Transverse colon (tissue), 4 donors: ENCODE data around the gene TMEM9. TPM values are rescaled to one million over a fixed set of nuclear protein-coding genes. Genes with fewer than 3 reads are reported as not detected.

Source experiments
- DNase-seq: peaks from one replicate; pipeline ENCODE4 v3.0.0-alpha.2; 2019
- H3K27ac ChIP-seq, 4 donors: fragments of 200-600 bp; sonication (generic); 2 replicates each; pipeline ENCODE4 v1.5.1; 2016 to 2018; ENCODE audit warnings: inconsistent platforms in 4 of 4
- H3K27me3 ChIP-seq: fragments of 200-600 bp; sonication (generic); 2 replicates; pipeline ENCODE4 v1.5.1; 2017; ENCODE audit warnings: inconsistent platforms
- H3K36me3 ChIP-seq, 4 donors: fragments of 200-600 bp; sonication (generic); 2 replicates each; pipeline ENCODE4 v1.5.1; 2017 to 2019; ENCODE audit warnings: inconsistent platforms in 4 of 4
- H3K4me1 ChIP-seq, 4 donors: fragments of 200-600 bp; sonication (generic); 2 replicates each; pipeline ENCODE4 v1.5.1; 2017 to 2020; ENCODE audit warnings: inconsistent platforms in 4 of 4
- H3K4me3 ChIP-seq, 4 donors: fragments of 200-600 bp; sonication (generic); 1 replicate in 1 of 4; 2 replicates in 3 of 4; pipeline versions ENCODE4 v1.5.1 to v1.6.1; 2017 to 2019; ENCODE audit warnings: inconsistent platforms in 4 of 4
- H3K9me3 ChIP-seq, 2 donors: fragments of 200-600 bp; sonication (generic); 2 replicates each; pipeline ENCODE4 v1.5.1; 2017 to 2019; ENCODE audit warnings: inconsistent platforms in 2 of 2
- EP300 ChIP-seq: sonication (generic); formaldehyde crosslinking; IDR thresholded peaks from one replicate; pipeline ENCODE4 v1.6.1; 2017; ENCODE audit warnings: antibody characterized with exemption, low read depth
- POLR2A ChIP-seq: fragments of 450-650 bp; IDR thresholded peaks from one replicate; pipeline ENCODE4 v1.6.1; 2016; ENCODE audit warnings: antibody characterized with exemption, mild to moderate bottlenecking, moderate library complexity
- POLR2AphosphoS5 ChIP-seq, 3 donors: sonication (generic); formaldehyde crosslinking; IDR thresholded peaks; one replicate each; pipeline ENCODE4 v1.6.1; 2016; ENCODE audit warnings: antibody characterized with exemption in 3 of 3
- WGBS, 2 donors: methylation state at CpG; one replicate each; pipeline ENCODE4 v1.1.5; 2018; ENCODE audit warnings: low coverage in 1 of 2; 5-methylcytosine and 5-hydroxymethylcytosine counted together
- in situ Hi-C, 4 donors: fragments of 200-750 bp; cut with MboI; loops; one replicate each; pipeline versions ENCODE4 v1.15.0 to v1.15.1; 2017; ENCODE audit warnings: low sequenced_read_pairs in 3 of 4, low pct_ligation_motif_present in 1 of 4, low pct_unique_long_range_greater_than_20kb in 1 of 4
- intact Hi-C: fragments of 100-400 bp; cut with DNase I; formaldehyde crosslinking; loops from one replicate; pipeline ENCODE4 v1.15.1; 2023; ENCODE audit warnings: low total_unique reads
- total RNA-seq, 4 donors: library from RNA; depleted of rRNA; stranded (reverse); fragments of >200 nt; gene quantifications; one replicate each; pipeline ENCODE4 v1.1.0, GENCODE V29; 2016
- TF ChIP-seq, protein P1 (sequence below), 5 experiments: fragments of 200-600 bp in 3 of 5; fragments of 450-650 bp in 2 of 5; sonication (generic) in 3 of 5; IDR thresholded peaks; 1 replicate in 2 of 5; 2 replicates in 3 of 5; pipeline ENCODE4 v1.5.1; 2016 to 2017; ENCODE audit warnings: antibody characterized with exemption in 5 of 5, inconsistent platforms in 3 of 5, mild to moderate bottlenecking in 2 of 5, moderate library complexity in 1 of 5

Gene TMEM9
- total RNA-seq, 4 donors from 2014 or later: 6.7 to 35.4 (median 29.4) TPM

DNA sequence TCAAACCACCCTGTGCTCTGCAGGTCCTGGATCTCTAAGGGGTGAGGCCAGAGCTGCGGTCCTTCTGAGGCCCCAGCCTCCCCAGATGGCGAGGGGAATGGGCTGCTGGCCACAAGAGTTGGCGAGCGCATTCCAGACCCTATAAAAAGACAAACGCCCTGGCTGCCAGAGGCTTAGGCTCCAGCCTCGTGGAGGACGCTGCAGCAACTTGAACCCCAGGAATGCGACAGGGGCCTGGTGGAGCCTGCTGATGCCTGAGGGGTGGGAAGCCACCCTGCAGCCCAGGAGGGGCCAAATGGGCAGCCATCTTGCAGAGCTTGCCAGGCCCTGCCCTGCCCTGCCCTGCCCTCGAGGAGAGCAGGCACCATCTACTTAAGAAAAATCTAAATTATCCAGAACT lies 50.6 kb downstream of the TMEM9 start:
- in situ Hi-C loops (loop anchor here in 1 of 4 donors (25.0 kb wide), 1 partner anchor 116 kb away; no protein-coding TSS in a partner anchor), intact Hi-C loops (no loop called here)
- TF ChIP-seq POLR2AphosphoS5 (IDR thresholded peaks at IDR 0.05) (no peak), EP300 (no peak), POLR2A (no peak)
- TF ChIP-seq, protein P1, sequence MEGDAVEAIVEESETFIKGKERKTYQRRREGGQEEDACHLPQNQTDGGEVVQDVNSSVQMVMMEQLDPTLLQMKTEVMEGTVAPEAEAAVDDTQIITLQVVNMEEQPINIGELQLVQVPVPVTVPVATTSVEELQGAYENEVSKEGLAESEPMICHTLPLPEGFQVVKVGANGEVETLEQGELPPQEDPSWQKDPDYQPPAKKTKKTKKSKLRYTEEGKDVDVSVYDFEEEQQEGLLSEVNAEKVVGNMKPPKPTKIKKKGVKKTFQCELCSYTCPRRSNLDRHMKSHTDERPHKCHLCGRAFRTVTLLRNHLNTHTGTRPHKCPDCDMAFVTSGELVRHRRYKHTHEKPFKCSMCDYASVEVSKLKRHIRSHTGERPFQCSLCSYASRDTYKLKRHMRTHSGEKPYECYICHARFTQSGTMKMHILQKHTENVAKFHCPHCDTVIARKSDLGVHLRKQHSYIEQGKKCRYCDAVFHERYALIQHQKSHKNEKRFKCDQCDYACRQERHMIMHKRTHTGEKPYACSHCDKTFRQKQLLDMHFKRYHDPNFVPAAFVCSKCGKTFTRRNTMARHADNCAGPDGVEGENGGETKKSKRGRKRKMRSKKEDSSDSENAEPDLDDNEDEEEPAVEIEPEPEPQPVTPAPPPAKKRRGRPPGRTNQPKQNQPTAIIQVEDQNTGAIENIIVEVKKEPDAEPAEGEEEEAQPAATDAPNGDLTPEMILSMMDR (IDR thresholded peaks at IDR 0.05): no peak
- H3K4me1 ChIP-seq: no peaks in the 10 kb centered on the region
- H3K27ac ChIP-seq: no peak overlapping the region
- no peak overlapping the region for H3K4me3 ChIP-seq
- H3K27me3 ChIP-seq: no peaks in the 10 kb centered on the region
- WGBS, 2 donors: 76% methylated on average over 9 of the region's 9 CpGs; no CpG with 5 or more reads in 1 of the 2 donors
- no peaks in the 10 kb centered on the region for H3K36me3 ChIP-seq
- DNase-seq: no peak
- no peaks in the 10 kb centered on the region for H3K9me3 ChIP-seq

DNA sequence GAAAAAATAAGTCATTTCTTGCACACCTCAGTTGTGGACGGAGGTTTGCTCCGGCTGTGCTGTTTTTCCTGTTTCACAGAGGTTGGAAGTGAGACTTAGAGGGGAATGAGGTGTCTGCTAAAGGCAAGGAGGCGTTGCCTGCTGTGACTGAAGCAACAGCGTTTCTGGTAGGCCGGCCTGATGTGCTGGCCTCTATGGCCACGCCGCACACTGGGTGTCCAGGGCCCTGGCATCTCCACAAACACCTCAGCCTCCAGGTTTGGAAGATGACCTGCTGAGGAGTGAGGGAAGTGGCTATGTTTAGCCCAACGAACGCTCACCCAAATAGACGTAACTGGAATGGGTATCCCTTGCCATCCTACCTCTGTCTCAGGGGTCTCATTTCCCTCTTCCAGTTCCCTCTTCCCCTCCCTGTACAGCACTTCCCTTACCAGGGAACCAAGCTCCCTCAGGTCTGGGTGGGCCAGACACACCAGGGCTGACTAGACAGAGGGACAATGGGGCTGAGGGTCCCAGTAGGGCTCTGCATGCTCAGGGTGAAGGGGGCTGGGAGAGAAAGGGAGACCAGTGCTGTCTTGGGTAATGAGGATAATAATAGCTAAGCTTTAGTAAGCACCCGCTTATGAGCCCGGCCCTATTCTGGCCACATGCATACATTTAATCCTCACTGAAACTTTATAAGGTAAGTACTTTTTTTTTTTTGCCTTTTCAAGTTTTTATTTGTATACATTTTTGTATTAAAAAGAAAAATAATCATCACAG lies 53.9 kb downstream of the TMEM9 start:
- no peaks in the 10 kb centered on the region for H3K27me3 ChIP-seq
- no peak for DNase-seq
- no peak overlapping the region for H3K4me3 ChIP-seq
- in situ Hi-C loops: loop anchor here in 1 of 4 donors (25.0 kb wide), 1 partner anchor 113 kb away; no protein-coding TSS in a partner anchor
- H3K36me3 ChIP-seq: no peaks in the 10 kb centered on the region
- TF ChIP-seq EP300: no peak
- TF ChIP-seq POLR2AphosphoS5 (IDR thresholded peaks at IDR 0.05): no peak
- TF ChIP-seq POLR2A: no peak
- TF ChIP-seq, protein P1 (IDR thresholded peaks at IDR 0.05): no peak
- H3K4me1 ChIP-seq: no peaks in the 10 kb centered on the region
- H3K27ac ChIP-seq: no peak overlapping the region
- H3K9me3 ChIP-seq: no peaks in the 10 kb centered on the region
- 87 to 90% methylated on average over 2 to 12 of the region's 12 CpGs for WGBS, 2 donors
- intact Hi-C loops: no loop called here

DNA sequence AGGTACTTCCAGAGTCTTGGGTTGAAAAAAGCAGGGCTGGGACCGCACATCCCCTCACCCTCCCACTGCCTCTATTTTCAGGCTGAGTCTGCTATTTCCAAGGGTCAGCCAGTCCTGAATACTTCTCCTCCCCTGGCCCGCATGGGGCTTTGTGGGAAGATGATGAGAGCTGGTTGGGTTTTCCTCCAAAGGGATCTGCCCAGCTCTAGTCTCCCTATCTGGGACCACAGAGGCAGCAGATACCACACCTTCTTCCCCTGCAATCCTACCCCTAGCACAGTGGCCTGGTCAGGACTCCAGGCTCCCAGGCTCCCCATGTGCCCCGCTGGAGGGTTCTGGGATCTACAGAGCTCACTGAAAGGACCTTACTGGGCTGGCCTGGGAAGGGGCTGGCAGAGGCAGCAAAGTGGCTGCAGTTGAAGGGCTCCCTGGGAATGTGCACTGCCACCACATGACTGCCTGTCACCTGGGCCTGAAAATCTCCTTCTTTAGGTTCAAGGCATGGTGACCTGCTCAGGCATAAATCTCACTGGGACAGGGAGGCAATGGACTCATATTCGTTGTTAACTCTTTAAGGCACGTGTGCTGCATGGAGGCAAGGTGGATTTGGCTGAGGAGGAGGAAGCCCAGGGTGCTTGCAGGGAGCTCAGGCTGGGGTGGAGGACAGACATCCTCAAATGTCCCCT lies 55.1 kb downstream of the TMEM9 start:
- no peak for TF ChIP-seq POLR2A
- TF ChIP-seq, protein P1 (IDR thresholded peaks at IDR 0.05): no peak
- TF ChIP-seq POLR2AphosphoS5 (IDR thresholded peaks at IDR 0.05): no peak
- no peak for TF ChIP-seq EP300
- Histone ChIP-seq H3K4me3 (no peak overlapping the region), H3K27me3 (no peaks in the 10 kb centered on the region), H3K36me3 (no peaks in the 10 kb centered on the region), H3K27ac (no peak overlapping the region), H3K9me3 (no peaks in the 10 kb centered on the region), H3K4me1 (no peaks in the 10 kb centered on the region)
- in situ Hi-C loops (no loop called here), intact Hi-C loops (no loop called here)
- no peak for DNase-seq
- WGBS, 2 donors: 78% methylated on average over 5 of the region's 5 CpGs; no CpG with 5 or more reads in 1 of the 2 donors
